ENCODE data around the gene NCAPG2. TPM values are rescaled to one million over a fixed set of nuclear protein-coding genes. Genes with fewer than 3 reads are reported as not detected.

The NCAPG2 gene
- total RNA-seq, 1 experiment from 2014 or later: 99.2 TPM

DNA sequence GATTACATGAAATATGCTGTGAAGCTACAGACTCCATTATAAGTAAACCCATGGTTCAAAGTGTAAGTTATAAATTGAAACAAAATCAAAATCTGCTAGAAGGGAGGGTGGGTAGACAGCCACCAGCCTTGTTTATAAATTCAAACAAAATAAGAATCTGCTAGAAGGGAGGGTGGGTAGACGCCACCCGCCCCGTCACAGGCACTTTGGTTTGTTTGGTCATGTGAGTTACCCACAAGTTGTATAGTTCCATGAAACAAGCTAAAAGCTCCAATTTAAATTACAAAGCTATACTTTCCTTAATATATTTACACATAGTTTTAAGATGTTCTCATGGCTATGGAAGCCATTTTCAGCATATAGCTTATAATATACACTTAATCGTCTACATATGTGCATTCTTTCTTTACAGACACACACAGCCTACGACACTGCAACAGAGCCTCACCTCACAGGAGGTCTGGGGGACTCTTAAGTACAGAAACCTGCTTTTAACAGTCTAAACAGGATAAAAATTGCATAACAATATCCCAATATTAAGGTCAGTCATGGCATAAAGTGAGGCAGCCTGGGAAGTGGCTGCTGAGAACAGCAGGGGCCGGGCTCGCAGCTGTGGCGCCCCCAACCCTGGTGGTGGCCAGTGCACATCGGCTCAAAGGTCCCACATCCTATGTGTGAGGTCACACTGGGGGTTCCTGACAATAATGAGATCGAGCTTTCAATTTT, 28.1 kb upstream of the NCAPG2 start:
- ATAC-seq: peak; percentile 73
- DNase-seq (ENCODE audit: low spot score): no peak
- POLR2A ChIA-PET: interaction anchor here (1.0 kb wide), 1 partner anchor 28 kb away, joined by 3 read pairs; the partner anchor contains the start of gene NCAPG2
- Mint-ChIP-seq H3K9me3 (no peaks in the 10 kb centered on the region), H3K4me1 (peaks cover 38% of the 10 kb centered on the region), H3K27ac (no peak overlapping the region), H3K27me3 (ENCODE audit: low read depth) (no peaks in the 10 kb centered on the region), H3K36me3 (peaks cover 34% of the 10 kb centered on the region), H3K4me3 (no peak overlapping the region)
- CTCF ChIA-PET: interaction anchor here (0.9 to 3.1 kb wide), 14 partner anchors 10 to 260 kb away, joined by 3 to 18 read pairs (median 4); partner anchors contain the start of gene NCAPG2
- TF ChIP-seq ZNF423 (CRISPR knock-in tag; IDR thresholded peaks at IDR 0.05) (peak; percentile 51; the same call in 1 of the 2 replicates), HMGA2 (CRISPR knock-in tag; IDR thresholded peaks at IDR 0.05) (no peak)

DNA sequence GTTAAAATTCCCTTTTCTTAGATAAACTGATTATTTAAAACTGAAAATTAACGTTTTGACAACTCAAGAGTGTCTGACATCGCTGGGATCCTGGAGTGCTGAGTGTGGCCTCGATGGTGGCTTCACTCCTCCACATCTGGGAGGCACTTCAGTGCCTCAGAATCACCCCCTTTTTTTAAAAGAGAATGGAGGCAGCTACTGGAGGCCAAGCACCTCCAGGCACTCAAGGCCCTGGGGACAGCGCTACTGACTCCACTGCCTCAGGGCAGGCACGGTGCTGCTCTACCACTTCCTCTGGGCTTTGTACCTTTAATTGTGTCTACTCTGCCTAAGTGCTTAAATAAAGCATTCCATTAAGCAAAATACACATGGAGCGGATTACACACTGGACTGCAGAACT, 27.2 kb upstream of the NCAPG2 start:
- peak overlapping the region; percentile 30; the same call in 1 of the 2 replicates for H3K27ac Mint-ChIP-seq
- POLR2A ChIA-PET: no interaction called here
- H3K4me3 Mint-ChIP-seq: no peak overlapping the region
- H3K4me1 Mint-ChIP-seq: peaks cover 38% of the 10 kb centered on the region
- no peaks in the 10 kb centered on the region for H3K27me3 Mint-ChIP-seq (ENCODE audit: low read depth)
- TF ChIP-seq SMAD3 (CRISPR knock-in tag; IDR thresholded peaks at IDR 0.05; ENCODE audit: borderline replicate concordance) (no peak), ZNF263 (CRISPR knock-in tag; IDR thresholded peaks at IDR 0.05; ENCODE audit: low read depth) (no peak)
- TF ChIP-seq, protein P1, sequence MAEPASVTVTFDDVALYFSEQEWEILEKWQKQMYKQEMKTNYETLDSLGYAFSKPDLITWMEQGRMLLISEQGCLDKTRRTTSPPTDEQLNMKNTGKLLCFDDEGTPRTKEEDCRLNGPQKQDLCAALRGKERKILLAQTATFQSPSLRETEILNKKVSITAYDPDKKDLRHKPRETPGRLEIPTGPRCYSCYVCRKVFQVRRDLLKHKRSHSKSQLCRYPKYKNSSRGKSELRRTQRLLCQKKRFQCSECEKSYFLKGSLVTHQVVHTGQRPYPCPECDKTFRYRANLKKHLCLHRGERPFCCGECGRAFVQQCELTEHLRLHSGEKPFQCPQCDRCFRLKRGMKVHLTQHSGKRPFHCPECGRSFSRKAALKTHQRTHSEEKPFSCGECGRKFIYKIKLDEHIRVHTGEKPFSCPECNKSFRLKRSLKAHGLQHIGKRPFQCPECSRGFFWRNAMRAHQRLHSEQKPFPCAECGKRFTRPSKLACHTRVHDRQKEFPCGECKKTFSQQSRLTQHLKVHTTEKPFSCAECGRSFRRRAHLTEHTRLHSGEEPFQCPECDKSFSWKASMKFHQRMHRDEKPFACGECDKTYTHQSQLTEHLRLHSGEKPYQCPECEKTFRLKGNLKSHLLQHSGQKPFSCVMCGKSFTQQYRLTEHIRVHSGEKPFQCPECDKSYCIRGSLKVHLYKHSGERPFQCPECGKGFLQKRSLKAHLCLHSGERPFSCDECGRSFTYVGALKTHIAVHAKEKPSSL (CRISPR knock-in tag; conservative IDR thresholded peaks at IDR 0.05): no peak
- TF ChIP-seq, protein P2, sequence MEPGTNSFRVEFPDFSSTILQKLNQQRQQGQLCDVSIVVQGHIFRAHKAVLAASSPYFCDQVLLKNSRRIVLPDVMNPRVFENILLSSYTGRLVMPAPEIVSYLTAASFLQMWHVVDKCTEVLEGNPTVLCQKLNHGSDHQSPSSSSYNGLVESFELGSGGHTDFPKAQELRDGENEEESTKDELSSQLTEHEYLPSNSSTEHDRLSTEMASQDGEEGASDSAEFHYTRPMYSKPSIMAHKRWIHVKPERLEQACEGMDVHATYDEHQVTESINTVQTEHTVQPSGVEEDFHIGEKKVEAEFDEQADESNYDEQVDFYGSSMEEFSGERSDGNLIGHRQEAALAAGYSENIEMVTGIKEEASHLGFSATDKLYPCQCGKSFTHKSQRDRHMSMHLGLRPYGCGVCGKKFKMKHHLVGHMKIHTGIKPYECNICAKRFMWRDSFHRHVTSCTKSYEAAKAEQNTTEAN (CRISPR knock-in tag; IDR thresholded peaks at IDR 0.05): no peak
- DNase-seq (ENCODE audit: low spot score) (no peak), ATAC-seq (no peak)
- H3K9me3 Mint-ChIP-seq: no peaks in the 10 kb centered on the region
- CTCF ChIA-PET: interaction anchor here (1.5 to 2.8 kb wide), 2 partner anchors 11 to 245 kb away, joined by 4 to 18 read pairs; no protein-coding TSS in a partner anchor
- peaks cover 27% of the 10 kb centered on the region for H3K36me3 Mint-ChIP-seq

DNA sequence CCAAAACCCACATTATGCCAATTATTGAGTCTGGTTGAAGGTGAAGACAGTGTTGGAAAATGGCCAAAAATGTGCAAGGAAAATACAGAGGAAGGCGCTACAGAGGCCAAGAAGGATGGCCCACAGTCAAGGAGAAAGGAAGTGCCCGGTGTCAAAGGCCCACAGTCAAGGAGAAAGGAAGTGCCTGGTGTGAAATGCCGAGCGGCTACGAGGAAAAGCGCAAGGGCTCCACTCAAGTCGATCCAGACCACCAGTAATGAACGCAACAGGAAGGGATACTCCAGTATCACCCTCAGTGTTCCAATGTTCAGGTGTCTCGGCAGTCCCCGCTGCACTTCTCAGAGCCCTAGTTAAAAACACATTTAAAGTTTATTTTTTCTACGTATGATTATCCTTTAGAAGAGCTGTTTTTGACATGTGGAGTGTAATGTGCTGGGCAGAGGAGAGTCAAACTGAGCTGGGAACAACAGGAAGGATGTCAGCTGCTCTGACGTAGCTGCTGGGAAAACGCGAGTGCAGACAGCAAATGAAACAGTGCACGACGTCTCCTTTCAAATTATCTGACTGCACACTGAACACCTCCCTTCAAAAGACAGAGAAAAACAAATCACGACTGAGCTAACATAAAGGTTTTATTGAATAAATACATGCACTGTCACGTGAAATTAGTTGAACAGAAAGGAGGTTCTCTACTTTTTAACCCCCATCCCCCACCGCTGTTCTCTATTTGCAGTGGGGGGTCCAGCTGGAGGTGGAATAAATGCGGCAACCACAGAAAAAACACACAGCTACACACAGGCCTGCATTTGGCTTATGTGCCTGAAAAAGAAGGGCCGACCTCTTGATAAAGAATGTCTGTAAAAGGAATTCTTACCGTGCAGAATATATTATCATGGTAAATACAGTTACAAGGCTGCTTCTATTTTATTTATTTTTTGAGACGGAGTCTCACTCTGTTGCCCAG, 26.1 kb upstream of the NCAPG2 start:
- H3K4me3 Mint-ChIP-seq: no peak overlapping the region
- H3K27ac Mint-ChIP-seq: peak overlapping the region; percentile 10
- DNase-seq (ENCODE audit: low spot score) (no peak), ATAC-seq (no peak)
- H3K36me3 Mint-ChIP-seq: peaks cover 23% of the 10 kb centered on the region
- TF ChIP-seq, protein P3, sequence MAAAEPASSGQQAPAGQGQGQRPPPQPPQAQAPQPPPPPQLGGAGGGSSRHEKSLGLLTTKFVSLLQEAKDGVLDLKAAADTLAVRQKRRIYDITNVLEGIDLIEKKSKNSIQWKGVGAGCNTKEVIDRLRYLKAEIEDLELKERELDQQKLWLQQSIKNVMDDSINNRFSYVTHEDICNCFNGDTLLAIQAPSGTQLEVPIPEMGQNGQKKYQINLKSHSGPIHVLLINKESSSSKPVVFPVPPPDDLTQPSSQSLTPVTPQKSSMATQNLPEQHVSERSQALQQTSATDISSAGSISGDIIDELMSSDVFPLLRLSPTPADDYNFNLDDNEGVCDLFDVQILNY (CRISPR knock-in tag; IDR thresholded peaks at IDR 0.05): no peak
- TF ChIP-seq ZNF671 (CRISPR knock-in tag; IDR thresholded peaks at IDR 0.05): no peak
- TF ChIP-seq JAZF1 (CRISPR knock-in tag; IDR thresholded peaks at IDR 0.05): no peak
- no peak for TF ChIP-seq TEAD1 (CRISPR knock-in tag; IDR thresholded peaks at IDR 0.05)
- TF ChIP-seq ZNF263 (CRISPR knock-in tag; IDR thresholded peaks at IDR 0.05; ENCODE audit: low read depth): no peak
- no peak for TF ChIP-seq FOXJ3 (CRISPR knock-in tag; IDR thresholded peaks at IDR 0.05; ENCODE audit: borderline replicate concordance)
- TF ChIP-seq, protein P4, sequence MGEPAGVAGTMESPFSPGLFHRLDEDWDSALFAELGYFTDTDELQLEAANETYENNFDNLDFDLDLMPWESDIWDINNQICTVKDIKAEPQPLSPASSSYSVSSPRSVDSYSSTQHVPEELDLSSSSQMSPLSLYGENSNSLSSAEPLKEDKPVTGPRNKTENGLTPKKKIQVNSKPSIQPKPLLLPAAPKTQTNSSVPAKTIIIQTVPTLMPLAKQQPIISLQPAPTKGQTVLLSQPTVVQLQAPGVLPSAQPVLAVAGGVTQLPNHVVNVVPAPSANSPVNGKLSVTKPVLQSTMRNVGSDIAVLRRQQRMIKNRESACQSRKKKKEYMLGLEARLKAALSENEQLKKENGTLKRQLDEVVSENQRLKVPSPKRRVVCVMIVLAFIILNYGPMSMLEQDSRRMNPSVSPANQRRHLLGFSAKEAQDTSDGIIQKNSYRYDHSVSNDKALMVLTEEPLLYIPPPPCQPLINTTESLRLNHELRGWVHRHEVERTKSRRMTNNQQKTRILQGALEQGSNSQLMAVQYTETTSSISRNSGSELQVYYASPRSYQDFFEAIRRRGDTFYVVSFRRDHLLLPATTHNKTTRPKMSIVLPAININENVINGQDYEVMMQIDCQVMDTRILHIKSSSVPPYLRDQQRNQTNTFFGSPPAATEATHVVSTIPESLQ (CRISPR knock-in tag; IDR thresholded peaks at IDR 0.05): no peak
- TF ChIP-seq NFATC4 (CRISPR knock-in tag; IDR thresholded peaks at IDR 0.05): no peak
- TF ChIP-seq GABPB1 (CRISPR knock-in tag; IDR thresholded peaks at IDR 0.05): no peak
- no peak for TF ChIP-seq NR2C2 (CRISPR knock-in tag; IDR thresholded peaks at IDR 0.05)
- TF ChIP-seq KAT7 (CRISPR knock-in tag; IDR thresholded peaks at IDR 0.05; ENCODE audit: borderline replicate concordance): no peak
- TF ChIP-seq, protein P5, sequence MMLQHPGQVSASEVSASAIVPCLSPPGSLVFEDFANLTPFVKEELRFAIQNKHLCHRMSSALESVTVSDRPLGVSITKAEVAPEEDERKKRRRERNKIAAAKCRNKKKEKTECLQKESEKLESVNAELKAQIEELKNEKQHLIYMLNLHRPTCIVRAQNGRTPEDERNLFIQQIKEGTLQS (CRISPR knock-in tag; conservative IDR thresholded peaks at IDR 0.05): no peak
- TF ChIP-seq MXD4 (CRISPR knock-in tag; IDR thresholded peaks at IDR 0.05; ENCODE audit: borderline replicate concordance): no peak
- no peak for TF ChIP-seq ATF1 (CRISPR knock-in tag; IDR thresholded peaks at IDR 0.05)
- no peak for TF ChIP-seq GTF2I (CRISPR knock-in tag; conservative IDR thresholded peaks at IDR 0.05)
- TF ChIP-seq NFYB (CRISPR knock-in tag; conservative IDR thresholded peaks at IDR 0.05; ENCODE audit: low read depth): no peak
- H3K9me3 Mint-ChIP-seq: no peaks in the 10 kb centered on the region
- no peaks in the 10 kb centered on the region for H3K27me3 Mint-ChIP-seq (ENCODE audit: low read depth)
- H3K4me1 Mint-ChIP-seq: peaks cover 38% of the 10 kb centered on the region
- ChIA-PET CTCF (interaction anchor here (1.4 kb wide), 1 partner anchor 246 kb away, joined by 5 read pairs; no protein-coding TSS in a partner anchor), POLR2A (no interaction called here)

Measured in WTC11 (cell line).